GM19328 (cell line): ENCODE measurements around the gene RAI1.

Source experiments
- ATAC-seq: cut with Tn5 transposase; IDR thresholded peaks from one replicate; pipeline ENCODE4 v1.9.1; 2021; ENCODE audit warnings: mild to moderate bottlenecking, moderate library complexity; ENCODE audit not compliant: unreplicated experiment

Gene RAI1

GRCh38 chr17:17780922-17781590, 99.8 kb downstream of the RAI1 start:
- ATAC-seq: no peak

GRCh38 chr17:17781591-17782496, 100.6 kb downstream of the RAI1 start:
- ATAC-seq: no peak

- ATAC-seq: no peak
These were observed 101.4 kb downstream of the RAI1 start for GRCh38 chr17:17782523-17783115.

- peak; percentile 51 for ATAC-seq
These were observed 102.0 kb downstream of the RAI1 start for GRCh38 chr17:17783116-17783824.

GRCh38 chr17:17783825-17784656, 102.8 kb downstream of the RAI1 start:
- peak; percentile 12 for ATAC-seq

GRCh38 chr17:17784657-17785267, 103.5 kb downstream of the RAI1 start:
- no peak for ATAC-seq

GRCh38 chr17:17785407-17785806, 104.1 kb downstream of the RAI1 start:
- no peak for ATAC-seq

- no peak for ATAC-seq
These were observed 105.7 kb downstream of the RAI1 start for GRCh38 chr17:17786998-17787397.

GRCh38 chr17:17787568-17787967, 106.3 kb downstream of the RAI1 start:
- no peak for ATAC-seq

GRCh38 chr17:17788967-17789366, 107.7 kb downstream of the RAI1 start:
- ATAC-seq: no peak

- ATAC-seq: no peak
These were observed 108.2 kb downstream of the RAI1 start for GRCh38 chr17:17789410-17789809.

GRCh38 chr17:17789828-17790636, 108.8 kb downstream of the RAI1 start:
- no peak for ATAC-seq

GRCh38 chr17:17790637-17791464, 109.6 kb downstream of the RAI1 start:
- ATAC-seq: no peak

GRCh38 chr17:17792037-17792550, 110.8 kb downstream of the RAI1 start:
- no peak for ATAC-seq

GRCh38 chr17:17792551-17793377, 111.5 kb downstream of the RAI1 start:
- ATAC-seq: no peak

- no peak for ATAC-seq
These were observed 112.3 kb downstream of the RAI1 start for GRCh38 chr17:17793378-17794214.
